ENCODE measurements around the gene ANKRD36B. TPM values are rescaled to one million over a fixed set of nuclear protein-coding genes. Genes with fewer than 3 reads are reported as not detected.
"Not testable (repeated sequence)": the region's sequence is repeated elsewhere in the genome, so short reads cannot be mapped to it uniquely, and the experiment has no call there.

The ANKRD36B gene
- polyA plus RNA-seq, 1 donor (not counting 4 experiments of a cell fraction or from before 2014, with no cell fraction given), result 11.9 TPM

DNA sequence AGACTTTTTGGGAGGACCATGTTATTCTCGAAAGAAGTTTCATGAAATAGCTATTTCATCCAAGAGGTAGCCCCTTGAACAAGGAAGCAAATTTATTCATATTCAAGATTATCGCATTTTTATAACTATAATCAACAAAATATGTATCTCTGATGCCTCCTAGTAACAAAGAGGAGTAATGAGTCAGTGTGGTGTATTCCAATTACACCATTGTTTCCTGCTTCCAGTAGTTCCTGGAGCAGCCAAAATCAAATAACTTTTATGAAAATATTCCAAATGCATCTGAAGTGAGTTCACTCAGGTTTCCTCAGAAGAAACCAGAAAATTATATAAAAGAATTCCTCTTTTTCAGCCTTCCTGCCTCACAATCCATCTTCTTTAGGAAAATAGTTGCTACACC, 43.0 kb downstream of the ANKRD36B start:
- Histone ChIP-seq H3K27me3 (ENCODE audit: control insufficient read depth, extremely low read depth, insufficient read depth, low read length) (no peaks in the 10 kb centered on the region), H3K36me3 (ENCODE audit: control insufficient read depth in 2 of 2, extremely low read depth in 1 of 2, insufficient read depth in 2 of 2, low read length in 2 of 2) (no peaks in the 10 kb centered on the region), H3K9me1 (ENCODE audit: control insufficient read depth, extremely low read depth, insufficient read depth, low read length) (no peaks in the 10 kb centered on the region), H4K20me1 (ENCODE audit: control insufficient read depth, extremely low read depth, insufficient read depth, low read length) (no peaks in the 10 kb centered on the region), H3K9ac (ENCODE audit: control insufficient read depth, extremely low read depth, insufficient read depth, low read length) (no peak overlapping the region), H3K4me3 (ENCODE audit: control insufficient read depth in 2 of 3, extremely low read depth in 1 of 3, insufficient read depth in 2 of 3, low read depth in 1 of 3, low read length in 3 of 3) (no peak overlapping the region), H3K9me3 (ENCODE audit: control insufficient read depth, low read depth, low read length) (no peaks in the 10 kb centered on the region), H3K79me2 (ENCODE audit: control insufficient read depth, insufficient read depth, low read length) (no peaks in the 10 kb centered on the region), H3K4me1 (ENCODE audit: control insufficient read depth, extremely low read depth, insufficient read depth, low read length) (no peaks in the 10 kb centered on the region), H3K4me2 (ENCODE audit: control insufficient read depth, extremely low read depth, insufficient read depth, low read depth, low read length) (no peak overlapping the region), H3K27ac (ENCODE audit: control insufficient read depth, insufficient read depth, low read length) (no peak overlapping the region), H2AFZ (ENCODE audit: control insufficient read depth, low read length) (no peak overlapping the region)
- no peak for DNase-seq (ENCODE audit: low read depth, low spot score)
- dilution Hi-C loops (cut with MboI; ENCODE audit: extremely low pct_ligation_motif_present, low sequenced_read_pairs), result no loop called here
- no peak for FAIRE-seq
- TF ChIP-seq EZH2 (IDR thresholded peaks at IDR 0.05; ENCODE audit: low read length), result no peak
- no peak for TF ChIP-seq CTCF (optimal IDR thresholded peaks at IDR 0.05 in 1 of 3, IDR thresholded peaks at IDR 0.05 in 1 of 3, conservative IDR thresholded peaks at IDR 0.05 in 1 of 3; ENCODE audit: extremely low read depth in 1 of 3, insufficient read depth in 2 of 3, low read length in 3 of 3)

- H3K27ac ChIP-seq (ENCODE audit: control insufficient read depth, insufficient read depth, low read length); H3K9me3 ChIP-seq (ENCODE audit: control insufficient read depth, low read depth, low read length); dilution Hi-C loops (cut with MboI; ENCODE audit: extremely low pct_ligation_motif_present, low sequenced_read_pairs); H3K4me2 ChIP-seq (ENCODE audit: control insufficient read depth, extremely low read depth, insufficient read depth, low read depth, low read length); FAIRE-seq; DNase-seq (ENCODE audit: low read depth, low spot score); H4K20me1 ChIP-seq (ENCODE audit: control insufficient read depth, extremely low read depth, insufficient read depth, low read length); H3K4me1 ChIP-seq (ENCODE audit: control insufficient read depth, extremely low read depth, insufficient read depth, low read length); H3K79me2 ChIP-seq (ENCODE audit: control insufficient read depth, insufficient read depth, low read length); H3K9me1 ChIP-seq (ENCODE audit: control insufficient read depth, extremely low read depth, insufficient read depth, low read length); H3K9ac ChIP-seq (ENCODE audit: control insufficient read depth, extremely low read depth, insufficient read depth, low read length); H3K36me3 ChIP-seq (ENCODE audit: control insufficient read depth in 2 of 2, extremely low read depth in 1 of 2, insufficient read depth in 2 of 2, low read length in 2 of 2); H3K4me3 ChIP-seq (ENCODE audit: control insufficient read depth in 2 of 3, extremely low read depth in 1 of 3, insufficient read depth in 2 of 3, low read depth in 1 of 3, low read length in 3 of 3); H2AFZ ChIP-seq (ENCODE audit: control insufficient read depth, low read length); H3K27me3 ChIP-seq (ENCODE audit: control insufficient read depth, extremely low read depth, insufficient read depth, low read length): not testable (repeated sequence)
These were observed 44.8 kb downstream of the ANKRD36B start for GRCh38 chr2:97544911-97545310.

DNA sequence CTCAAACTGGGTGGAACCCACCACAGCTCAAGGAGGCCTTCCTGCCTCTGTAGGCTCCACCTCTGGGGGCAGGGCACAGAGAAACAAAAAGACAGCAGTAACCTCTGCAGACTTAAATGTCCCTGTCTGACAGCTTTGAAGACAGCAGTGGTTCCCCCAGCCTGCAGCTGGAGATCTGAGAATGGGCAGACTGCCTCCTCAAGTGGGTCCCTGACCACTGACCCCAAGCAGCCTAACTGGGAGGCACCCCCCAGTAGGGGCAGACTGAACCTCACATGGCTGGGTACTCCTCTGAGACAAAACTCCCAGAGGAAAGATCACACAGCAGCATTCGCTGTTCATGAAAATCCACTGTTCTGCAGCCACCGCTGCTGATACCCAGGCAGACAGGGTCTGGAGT, 63.8 kb downstream of the ANKRD36B start:
- H3K36me3 ChIP-seq (ENCODE audit: control insufficient read depth in 2 of 2, extremely low read depth in 1 of 2, insufficient read depth in 2 of 2, low read length in 2 of 2); H4K20me1 ChIP-seq (ENCODE audit: control insufficient read depth, extremely low read depth, insufficient read depth, low read length); H2AFZ ChIP-seq (ENCODE audit: control insufficient read depth, low read length); FAIRE-seq; dilution Hi-C loops (cut with MboI; ENCODE audit: extremely low pct_ligation_motif_present, low sequenced_read_pairs); H3K9me3 ChIP-seq (ENCODE audit: control insufficient read depth, low read depth, low read length); DNase-seq (ENCODE audit: low read depth, low spot score); H3K4me1 ChIP-seq (ENCODE audit: control insufficient read depth, extremely low read depth, insufficient read depth, low read length); H3K4me2 ChIP-seq (ENCODE audit: control insufficient read depth, extremely low read depth, insufficient read depth, low read depth, low read length); H3K27me3 ChIP-seq (ENCODE audit: control insufficient read depth, extremely low read depth, insufficient read depth, low read length); H3K27ac ChIP-seq (ENCODE audit: control insufficient read depth, insufficient read depth, low read length); H3K79me2 ChIP-seq (ENCODE audit: control insufficient read depth, insufficient read depth, low read length); H3K9ac ChIP-seq (ENCODE audit: control insufficient read depth, extremely low read depth, insufficient read depth, low read length); H3K4me3 ChIP-seq (ENCODE audit: control insufficient read depth in 2 of 3, extremely low read depth in 1 of 3, insufficient read depth in 2 of 3, low read depth in 1 of 3, low read length in 3 of 3); H3K9me1 ChIP-seq (ENCODE audit: control insufficient read depth, extremely low read depth, insufficient read depth, low read length): not testable (repeated sequence)

DNA sequence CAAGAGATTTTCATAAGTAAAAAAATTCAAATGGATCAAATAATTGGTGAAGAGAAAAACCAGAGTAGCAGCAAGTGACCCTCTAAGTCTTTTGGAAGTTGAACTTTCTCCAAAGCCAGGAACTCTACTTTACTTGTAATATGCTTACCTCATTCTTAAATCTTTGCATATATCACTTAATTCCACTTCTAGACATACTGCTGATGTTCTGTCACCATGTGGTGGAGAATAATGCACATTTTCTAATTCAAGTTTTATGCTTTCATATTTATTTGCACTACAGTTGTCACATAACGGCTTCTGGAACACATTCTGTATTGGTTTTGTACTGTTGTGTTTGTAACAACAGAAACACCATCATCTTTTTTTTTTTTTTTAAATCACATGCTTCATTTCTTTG, 65.9 kb downstream of the ANKRD36B start:
- H3K4me2 ChIP-seq (ENCODE audit: control insufficient read depth, extremely low read depth, insufficient read depth, low read depth, low read length); DNase-seq (ENCODE audit: low read depth, low spot score); H2AFZ ChIP-seq (ENCODE audit: control insufficient read depth, low read length); H3K9me1 ChIP-seq (ENCODE audit: control insufficient read depth, extremely low read depth, insufficient read depth, low read length); H3K36me3 ChIP-seq (ENCODE audit: control insufficient read depth in 2 of 2, extremely low read depth in 1 of 2, insufficient read depth in 2 of 2, low read length in 2 of 2); H3K27me3 ChIP-seq (ENCODE audit: control insufficient read depth, extremely low read depth, insufficient read depth, low read length); H3K27ac ChIP-seq (ENCODE audit: control insufficient read depth, insufficient read depth, low read length); dilution Hi-C loops (cut with MboI; ENCODE audit: extremely low pct_ligation_motif_present, low sequenced_read_pairs); H3K9ac ChIP-seq (ENCODE audit: control insufficient read depth, extremely low read depth, insufficient read depth, low read length); H3K4me3 ChIP-seq (ENCODE audit: control insufficient read depth in 2 of 3, extremely low read depth in 1 of 3, insufficient read depth in 2 of 3, low read depth in 1 of 3, low read length in 3 of 3); H3K79me2 ChIP-seq (ENCODE audit: control insufficient read depth, insufficient read depth, low read length); H3K9me3 ChIP-seq (ENCODE audit: control insufficient read depth, low read depth, low read length); H3K4me1 ChIP-seq (ENCODE audit: control insufficient read depth, extremely low read depth, insufficient read depth, low read length); H4K20me1 ChIP-seq (ENCODE audit: control insufficient read depth, extremely low read depth, insufficient read depth, low read length); FAIRE-seq: not testable (repeated sequence)

Data from keratinocyte (primary cell).